T-helper 2 cell treated with Interferon-gamma antibody and Interleukin-4, amounts not matched to agents 5 μg/mL and 100 μg/mL, for 36 hours (primary cell): ENCODE data around the gene CA5B.
"Not testable (repeated sequence)": the region's sequence is repeated elsewhere in the genome, so short reads cannot be mapped to it uniquely, and the experiment has no call there.

Experiments used
- DNase-seq: peaks from one replicate; pipeline ENCODE4 v3.0.0; 2021; ENCODE audit warnings: low spot score
- H3K27ac Mint-ChIP-seq: one replicate; pipeline ENCODE4 v1.8.0; 2021; ENCODE audit warnings: mild to moderate bottlenecking, mixed read lengths
- H3K27me3 Mint-ChIP-seq: one replicate; pipeline ENCODE4 v1.8.0; 2021; ENCODE audit warnings: low read depth, mixed read lengths
- H3K36me3 Mint-ChIP-seq: one replicate; pipeline ENCODE4 v1.8.0; 2021; ENCODE audit warnings: low read depth, mixed read lengths
- H3K4me1 Mint-ChIP-seq: one replicate; pipeline ENCODE4 v1.8.0; 2021; ENCODE audit warnings: low read depth, mixed read lengths
- H3K4me3 Mint-ChIP-seq: one replicate; pipeline ENCODE4 v1.8.0; 2022; ENCODE audit warnings: mild to moderate bottlenecking, moderate library complexity, mixed read lengths
- H3K9me3 Mint-ChIP-seq: one replicate; pipeline ENCODE4 v1.8.0; 2021; ENCODE audit warnings: mixed read lengths

Gene CA5B

GRCh38 chrX:15731368-15731767, 6.7 kb upstream of the CA5B start:
- H3K27ac Mint-ChIP-seq, DNase-seq, H3K36me3 Mint-ChIP-seq, H3K9me3 Mint-ChIP-seq, H3K27me3 Mint-ChIP-seq, H3K4me3 Mint-ChIP-seq, H3K4me1 Mint-ChIP-seq: not testable (repeated sequence)

- H3K4me1 Mint-ChIP-seq: peaks cover 25% of the 10 kb centered on the region
- peak overlapping the region; percentile 92 for H3K4me3 Mint-ChIP-seq
- DNase-seq: no peak
- peak overlapping the region; percentile 88 for H3K27ac Mint-ChIP-seq
- H3K9me3 Mint-ChIP-seq: no peaks in the 10 kb centered on the region
- H3K36me3 Mint-ChIP-seq: peaks cover 8% of the 10 kb centered on the region
- no peaks in the 10 kb centered on the region for H3K27me3 Mint-ChIP-seq
Observed at GRCh38 chrX:15737190-15737958, 696 bp upstream of the CA5B start.

GRCh38 chrX:15739886-15740285, 1.8 kb downstream of the CA5B start:
- peaks cover 34% of the 10 kb centered on the region for H3K4me1 Mint-ChIP-seq

GRCh38 chrX:15744181-15744867, 6.3 kb downstream of the CA5B start:
- Mint-ChIP-seq H3K9me3 (no peaks in the 10 kb centered on the region), H3K36me3 (peaks cover 39% of the 10 kb centered on the region), H3K4me1 (peaks cover 39% of the 10 kb centered on the region), H3K4me3 (no peak overlapping the region), H3K27ac (no peak overlapping the region), H3K27me3 (no peaks in the 10 kb centered on the region)
- no peak for DNase-seq

More at GRCh38 chrX:15739886-15740285, 1.8 kb downstream of the CA5B start:
- Mint-ChIP-seq H3K9me3 (no peaks in the 10 kb centered on the region), H3K27ac (no peak overlapping the region), H3K27me3 (no peaks in the 10 kb centered on the region), H3K4me3 (peak overlapping the region; percentile 7), H3K36me3 (peaks cover 22% of the 10 kb centered on the region)
- DNase-seq: no peak

- H3K36me3 Mint-ChIP-seq: peaks cover 47% of the 10 kb centered on the region
- no peak overlapping the region for H3K4me3 Mint-ChIP-seq
- H3K27ac Mint-ChIP-seq: no peak overlapping the region
- H3K27me3 Mint-ChIP-seq: no peaks in the 10 kb centered on the region
- no peak for DNase-seq
- peaks cover 37% of the 10 kb centered on the region for H3K4me1 Mint-ChIP-seq
- no peaks in the 10 kb centered on the region for H3K9me3 Mint-ChIP-seq
Observed at GRCh38 chrX:15745179-15745578, 7.1 kb downstream of the CA5B start.

- Mint-ChIP-seq H3K4me1 (peaks cover 49% of the 10 kb centered on the region), H3K36me3 (peaks cover 50% of the 10 kb centered on the region)
- H3K4me3 Mint-ChIP-seq, H3K27ac Mint-ChIP-seq, H3K9me3 Mint-ChIP-seq, DNase-seq, H3K27me3 Mint-ChIP-seq: not testable (repeated sequence)
Observed at GRCh38 chrX:15746651-15747050, 8.6 kb downstream of the CA5B start.

- H3K4me3 Mint-ChIP-seq: no peak overlapping the region
- H3K4me1 Mint-ChIP-seq: peaks cover 47% of the 10 kb centered on the region
Observed at GRCh38 chrX:15747626-15748173, 9.6 kb downstream of the CA5B start.

GRCh38 chrX:15748841-15749240, 10.8 kb downstream of the CA5B start:
- H3K4me1 Mint-ChIP-seq: peaks cover 50% of the 10 kb centered on the region
- peak overlapping the region; percentile 63 for H3K4me3 Mint-ChIP-seq
- DNase-seq: no peak
- H3K36me3 Mint-ChIP-seq: peaks cover 39% of the 10 kb centered on the region
- no peaks in the 10 kb centered on the region for H3K27me3 Mint-ChIP-seq
- H3K9me3 Mint-ChIP-seq: no peaks in the 10 kb centered on the region
- peak overlapping the region; percentile 98 for H3K27ac Mint-ChIP-seq

More at GRCh38 chrX:15747626-15748173, 9.6 kb downstream of the CA5B start:
- Mint-ChIP-seq H3K27ac (no peak overlapping the region), H3K27me3 (no peaks in the 10 kb centered on the region), H3K9me3 (no peaks in the 10 kb centered on the region), H3K36me3 (peaks cover 43% of the 10 kb centered on the region)
- no peak for DNase-seq

- H3K27me3 Mint-ChIP-seq: no peaks in the 10 kb centered on the region
- DNase-seq: no peak
- H3K4me3 Mint-ChIP-seq: peak overlapping the region; percentile 80
- no peaks in the 10 kb centered on the region for H3K9me3 Mint-ChIP-seq
- peaks cover 40% of the 10 kb centered on the region for H3K36me3 Mint-ChIP-seq
- H3K27ac Mint-ChIP-seq: peak overlapping the region; percentile 98
- H3K4me1 Mint-ChIP-seq: peaks cover 51% of the 10 kb centered on the region
Observed at GRCh38 chrX:15749642-15750610, 11.9 kb downstream of the CA5B start.

GRCh38 chrX:15750611-15751154, 12.6 kb downstream of the CA5B start:
- H3K9me3 Mint-ChIP-seq: no peaks in the 10 kb centered on the region
- H3K27me3 Mint-ChIP-seq: no peaks in the 10 kb centered on the region
- peaks cover 38% of the 10 kb centered on the region for H3K36me3 Mint-ChIP-seq
- H3K4me3 Mint-ChIP-seq: peak overlapping the region; percentile 80
- peak overlapping the region; percentile 98 for H3K27ac Mint-ChIP-seq
- no peak for DNase-seq
- H3K4me1 Mint-ChIP-seq: peaks cover 49% of the 10 kb centered on the region

- Mint-ChIP-seq H3K27ac (peak overlapping the region; percentile 98), H3K27me3 (no peaks in the 10 kb centered on the region), H3K4me3 (peak overlapping the region; percentile 80), H3K36me3 (peaks cover 40% of the 10 kb centered on the region), H3K4me1 (peaks cover 51% of the 10 kb centered on the region), H3K9me3 (no peaks in the 10 kb centered on the region)
- DNase-seq: no peak
Observed at GRCh38 chrX:15751155-15751819, 13.2 kb downstream of the CA5B start.

- H3K4me1 Mint-ChIP-seq: peaks cover 51% of the 10 kb centered on the region
- no peaks in the 10 kb centered on the region for H3K9me3 Mint-ChIP-seq
- H3K27me3 Mint-ChIP-seq: no peaks in the 10 kb centered on the region
- H3K27ac Mint-ChIP-seq: no peak overlapping the region
- peaks cover 29% of the 10 kb centered on the region for H3K36me3 Mint-ChIP-seq
- no peak for DNase-seq
- no peak overlapping the region for H3K4me3 Mint-ChIP-seq
Observed at GRCh38 chrX:15755091-15755490, 17.0 kb downstream of the CA5B start.

GRCh38 chrX:15758140-15758539, 20.1 kb downstream of the CA5B start:
- Mint-ChIP-seq H3K9me3 (no peaks in the 10 kb centered on the region), H3K4me3 (no peak overlapping the region), H3K27me3 (no peaks in the 10 kb centered on the region), H3K27ac (no peak overlapping the region), H3K4me1 (peaks cover 44% of the 10 kb centered on the region), H3K36me3 (peaks cover 19% of the 10 kb centered on the region)
- DNase-seq: no peak
